HS-5 (cell line): Measurements from ENCODE around the gene PRR14L.
A peak's percentile ranks its signal among the peaks of the same experiment; 100 is the strongest.
"Not testable (repeated sequence)": the region's sequence is repeated elsewhere in the genome, so short reads cannot be mapped to it uniquely, and the experiment has no call there.

Source experiments
- DNase-seq: peaks from one replicate; pipeline ENCODE4 v3.0.0-alpha.2; 2012; ENCODE audit warnings: low read depth

The PRR14L gene

DNA sequence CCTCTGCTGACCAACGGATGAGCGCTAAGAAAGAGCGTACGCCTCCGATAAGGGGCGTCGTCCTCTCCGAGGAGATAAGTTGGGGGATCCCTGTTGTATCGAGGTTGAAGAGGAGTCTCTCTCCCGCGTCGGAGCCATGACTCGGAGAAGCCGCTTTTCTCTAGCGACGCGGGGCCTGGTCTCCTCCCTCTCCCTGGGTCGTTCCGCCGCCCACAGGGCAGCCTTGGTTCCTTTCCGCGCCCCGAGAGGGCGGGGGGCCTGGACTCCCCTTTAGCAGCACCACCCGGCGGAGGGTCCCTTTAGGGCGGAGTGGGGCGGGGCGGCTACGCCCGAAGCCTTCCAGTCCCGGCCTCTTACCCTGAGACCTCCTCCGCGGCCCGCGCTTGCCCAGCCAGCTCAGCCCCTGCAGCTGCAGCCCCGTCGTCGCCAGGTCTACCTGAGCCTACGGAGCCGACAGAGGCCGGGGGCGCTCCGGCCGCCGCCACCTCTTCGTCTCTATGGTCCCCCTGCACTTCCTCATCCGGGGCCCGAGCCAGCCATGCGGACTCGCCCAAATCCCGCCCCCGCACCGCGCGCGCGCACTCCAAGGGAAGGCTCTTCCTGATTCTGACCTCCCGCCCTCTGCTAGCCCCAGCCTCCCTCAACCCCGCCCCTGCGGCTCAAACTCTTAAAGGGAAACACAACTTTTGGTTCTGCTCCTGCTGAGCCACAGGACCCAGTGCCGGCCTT is at the start of gene PRR14L:
Gene PRR14L, minus strand, starts transcription at position 497 of the 729 bp plus-strand sequence. CDS start 11,272 bp downstream, outside the sequence.
- DNase-seq, result peak; percentile 73

DNA sequence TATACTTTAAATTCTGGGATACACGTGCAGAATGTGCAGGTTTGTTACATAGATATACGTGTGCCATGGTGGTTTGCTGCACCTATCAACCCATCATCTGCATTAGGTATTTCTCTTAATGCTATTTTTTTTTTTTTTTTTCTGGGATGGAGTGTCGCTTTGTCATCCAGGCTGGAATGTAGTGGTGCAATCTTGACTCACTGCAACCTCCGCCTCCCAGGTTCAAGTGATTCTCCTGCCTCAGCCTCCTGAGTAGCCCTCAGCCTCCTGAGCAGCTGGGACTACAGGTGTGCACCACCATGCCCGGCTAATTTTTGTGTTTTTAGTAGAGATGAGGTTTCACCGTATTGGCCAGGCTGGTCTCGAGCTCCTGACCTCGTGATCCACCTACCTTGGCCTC is 49.4 kb upstream of the PRR14L start:
- DNase-seq, result not testable (repeated sequence)

DNA sequence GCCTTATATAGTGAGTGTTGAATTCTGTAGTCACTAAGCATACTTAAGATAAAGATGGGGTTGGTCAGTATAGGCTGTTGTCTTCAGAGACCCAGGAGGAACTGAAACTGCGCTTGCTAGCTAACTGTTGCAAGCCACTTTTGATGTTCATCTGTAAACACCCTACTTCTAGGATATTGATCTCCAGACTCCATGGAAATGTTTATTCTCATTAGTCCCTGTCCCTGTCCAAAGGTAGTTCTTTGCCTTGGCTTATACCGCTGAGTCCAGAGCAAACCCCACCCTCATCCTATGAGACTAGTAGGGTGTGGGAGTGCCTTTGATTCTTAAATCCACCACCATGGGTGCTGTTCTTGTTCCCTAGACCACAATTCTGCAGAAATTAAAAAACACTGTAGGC is 40.3 kb upstream of the PRR14L start:
- DNase-seq, result no peak

DNA sequence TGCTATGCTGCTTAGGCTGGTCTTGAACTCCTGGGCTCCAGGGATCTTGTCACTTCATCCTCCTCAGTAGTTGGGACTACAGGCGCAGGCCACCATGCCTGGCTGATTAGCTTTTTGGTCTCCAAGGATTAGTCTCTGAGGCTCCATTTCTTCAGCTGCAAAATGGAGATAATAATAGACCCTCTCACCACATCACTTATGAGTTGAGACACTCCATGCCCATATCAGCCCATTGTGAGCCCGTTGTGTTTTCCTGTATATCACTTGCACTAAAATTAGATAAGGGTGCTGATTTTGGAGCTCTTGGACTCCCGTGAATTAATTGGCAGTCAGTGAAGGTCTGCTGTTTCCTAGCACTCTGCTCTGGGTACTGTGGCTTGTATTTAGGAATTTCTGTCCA is 39.9 kb upstream of the PRR14L start:
- DNase-seq, result no peak

DNA sequence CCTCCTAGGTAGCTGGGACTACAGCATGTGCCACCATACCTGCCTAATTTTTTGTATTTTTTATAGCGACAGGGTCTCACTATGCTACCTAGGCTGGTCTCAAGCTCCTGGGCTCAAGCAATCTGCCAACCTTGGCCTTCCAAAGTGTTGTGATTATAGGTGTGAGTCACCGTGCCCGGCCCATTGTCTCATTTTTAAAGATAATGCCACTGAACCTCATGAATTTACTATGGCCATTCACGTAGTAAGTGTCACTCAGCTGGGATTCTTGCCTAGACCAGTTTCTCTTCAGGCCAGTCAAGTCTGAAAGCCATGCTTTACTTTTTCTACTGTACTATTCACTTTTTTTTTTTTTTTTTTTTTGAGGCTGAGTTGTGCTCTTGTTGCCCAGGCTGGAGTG is 26.3 kb upstream of the PRR14L start:
- no peak for DNase-seq

DNA sequence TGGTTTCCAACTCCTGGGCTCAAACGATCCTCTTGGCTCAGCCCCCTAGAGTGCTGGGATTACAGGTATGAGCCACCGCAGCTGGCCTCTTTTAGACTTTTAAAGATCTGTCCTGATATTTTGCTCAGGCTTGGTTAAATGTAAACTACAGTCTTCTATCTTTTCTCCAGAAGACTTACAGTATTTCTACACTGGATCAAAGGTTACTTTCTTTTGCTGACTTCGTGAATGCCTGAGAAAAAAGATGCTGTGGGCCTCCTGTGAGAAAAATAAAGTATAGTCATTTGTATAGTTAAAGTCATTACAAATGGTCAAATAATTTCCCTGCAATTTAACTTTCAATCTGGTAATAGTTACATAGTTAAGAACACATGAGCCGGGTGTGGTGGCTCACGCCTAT is 23.5 kb upstream of the PRR14L start:
- DNase-seq, result no peak

DNA sequence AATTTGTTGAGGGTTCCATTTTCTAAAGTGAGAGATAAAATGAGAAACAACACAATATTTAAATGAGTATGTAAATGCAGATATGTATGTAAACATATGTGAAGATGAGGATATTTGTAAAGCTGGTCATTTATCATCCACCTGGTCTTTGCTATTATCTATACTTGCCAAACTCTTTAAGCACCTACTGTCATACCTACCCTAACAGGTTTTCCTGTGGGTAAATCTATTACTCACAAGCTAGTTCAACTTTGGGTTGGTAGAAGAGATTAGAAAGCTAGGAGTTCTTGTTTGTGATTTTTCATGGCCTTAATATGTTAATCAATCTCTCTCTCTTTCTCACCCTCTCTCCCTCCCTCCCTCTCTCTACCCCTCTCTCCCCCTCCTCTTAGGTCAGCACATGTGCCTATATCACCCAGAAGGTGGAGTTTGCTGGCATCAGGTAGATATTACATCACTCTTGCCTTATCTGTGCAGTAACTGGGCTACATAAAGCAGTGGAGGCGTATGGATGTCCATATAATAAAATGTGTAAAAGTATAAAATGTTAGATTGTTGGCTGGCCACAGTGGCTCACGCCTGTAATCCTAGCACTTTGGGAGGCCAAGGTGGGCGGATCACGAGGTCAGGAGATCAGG is 18.6 kb upstream of the PRR14L start:
- no peak for DNase-seq

DNA sequence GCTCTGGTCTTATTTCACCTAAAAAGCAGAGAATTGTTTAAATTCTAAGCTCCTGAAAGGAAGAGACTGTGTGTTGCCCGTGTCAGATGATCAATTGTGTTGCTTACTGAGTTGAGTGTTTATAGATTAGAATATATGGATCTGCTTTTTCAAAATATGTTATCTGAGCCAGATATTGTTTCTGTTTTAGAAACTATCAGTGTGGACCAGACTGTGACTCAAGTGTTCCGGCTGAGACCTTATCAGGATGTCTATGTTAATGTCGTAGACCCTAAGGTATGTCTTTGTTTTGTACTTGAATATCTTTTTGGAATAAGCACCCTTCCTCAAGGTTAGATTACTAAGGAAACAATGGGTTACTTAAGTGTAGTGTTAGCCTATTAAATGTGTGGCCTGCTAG is 14.9 kb upstream of the PRR14L start:
- no peak for DNase-seq

DNA sequence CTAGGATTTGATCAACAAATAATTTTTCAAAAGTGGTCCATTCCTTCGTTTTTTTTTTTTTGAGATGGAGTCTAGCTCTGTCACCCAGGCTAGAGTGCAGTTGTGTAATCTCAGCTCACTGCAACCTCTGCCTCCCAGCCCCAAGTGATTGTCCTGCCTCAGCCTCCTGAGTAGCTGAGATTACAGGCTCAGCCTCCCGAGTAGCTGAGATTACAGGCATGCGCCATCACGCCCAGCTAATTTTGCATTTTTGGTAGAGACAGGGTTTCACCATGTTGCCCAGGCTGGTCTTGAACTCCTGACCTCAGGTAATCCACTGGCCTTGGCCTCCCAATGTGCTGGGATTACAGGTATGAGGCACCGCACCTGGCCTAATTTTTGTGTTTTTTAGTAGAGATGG is 8.9 kb upstream of the PRR14L start:
- not testable (repeated sequence) for DNase-seq

DNA sequence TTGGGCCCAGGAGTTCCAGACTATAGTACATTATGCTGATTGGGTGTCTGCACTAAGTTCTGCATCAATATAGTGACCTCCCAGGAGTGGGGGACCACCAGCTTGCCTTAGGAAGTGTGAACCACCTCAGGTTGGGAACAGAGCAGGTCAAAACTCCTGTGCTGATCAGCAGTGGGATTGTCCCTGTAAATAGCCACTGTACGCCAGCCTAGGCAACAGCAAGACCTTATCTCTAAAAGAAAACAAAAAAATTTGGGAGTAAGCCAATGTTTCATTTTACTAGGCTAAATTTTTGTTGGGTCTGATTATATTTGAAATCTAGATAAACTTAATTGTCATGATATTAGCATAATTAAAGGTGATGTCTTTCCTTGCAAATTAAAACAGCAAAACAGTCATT is 7.3 kb upstream of the PRR14L start:
- DNase-seq, result no peak

DNA sequence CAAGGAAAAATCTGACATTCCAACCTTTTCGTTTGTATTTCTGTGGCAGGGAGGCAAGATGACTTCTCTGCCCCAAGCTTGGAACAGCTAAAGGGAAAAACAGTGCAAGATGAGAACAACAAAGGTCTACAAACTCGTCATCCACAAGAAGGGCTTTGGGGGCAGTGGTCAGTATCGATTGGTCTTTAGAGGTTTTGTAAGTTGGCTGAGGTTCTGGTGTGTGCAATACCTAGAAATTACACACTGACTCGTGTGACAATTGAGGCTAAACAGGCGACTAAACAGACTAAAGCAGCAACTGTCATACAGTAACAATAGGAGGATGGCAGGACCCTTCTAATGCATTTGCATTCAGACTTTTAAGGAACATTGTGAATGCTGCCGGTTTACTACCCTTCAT is 4.9 kb upstream of the PRR14L start:
- no peak for DNase-seq

DNA sequence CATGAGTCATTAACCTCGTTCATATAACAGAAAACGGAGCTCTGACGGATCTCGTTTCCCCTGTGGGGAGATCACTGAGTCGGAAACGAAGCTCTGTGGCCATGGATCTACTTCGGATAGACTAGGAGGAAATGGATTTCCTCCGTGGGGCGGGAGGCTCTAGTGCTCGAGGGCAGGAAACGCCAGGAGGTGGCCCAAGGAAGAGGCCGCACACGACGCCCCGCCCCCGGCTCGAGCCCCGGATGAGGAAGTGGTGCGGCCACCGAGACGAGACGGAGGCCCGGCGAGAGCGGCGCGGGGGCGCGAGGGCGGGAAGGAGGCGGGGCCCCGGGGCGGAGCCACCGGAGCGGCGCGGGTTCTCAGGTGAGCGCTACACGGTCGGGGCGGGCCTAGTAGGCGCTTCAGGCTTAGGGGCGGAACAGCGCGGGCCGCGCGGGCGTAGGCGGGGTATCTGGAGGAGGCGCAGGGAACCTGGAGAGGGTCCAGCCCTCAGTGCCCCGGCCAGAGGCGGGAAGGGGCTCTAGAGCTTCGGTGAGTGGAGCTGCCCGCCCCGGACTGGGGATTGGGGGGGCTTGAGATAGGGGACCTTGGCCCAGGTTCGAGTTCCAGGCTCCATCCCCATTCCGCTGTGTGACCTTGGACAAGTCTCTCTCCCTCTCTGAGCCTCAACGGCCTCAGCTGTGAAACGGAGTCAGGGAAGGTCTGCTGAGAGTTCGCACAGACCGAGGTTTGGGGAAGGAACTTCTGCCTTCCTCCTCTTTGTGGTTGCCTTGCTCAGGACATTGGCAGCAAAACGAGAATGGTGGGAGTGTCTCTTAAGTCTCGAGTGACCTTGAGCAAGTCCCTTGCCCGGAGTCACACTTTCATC is 3.9 kb upstream of the PRR14L start, which contains the start of gene DEPDC5:
Gene DEPDC5, plus strand, starts transcription at position 386 of the 868 bp plus-strand sequence. CDS start 903 bp downstream, outside the sequence.
- DNase-seq, result no peak

DNA sequence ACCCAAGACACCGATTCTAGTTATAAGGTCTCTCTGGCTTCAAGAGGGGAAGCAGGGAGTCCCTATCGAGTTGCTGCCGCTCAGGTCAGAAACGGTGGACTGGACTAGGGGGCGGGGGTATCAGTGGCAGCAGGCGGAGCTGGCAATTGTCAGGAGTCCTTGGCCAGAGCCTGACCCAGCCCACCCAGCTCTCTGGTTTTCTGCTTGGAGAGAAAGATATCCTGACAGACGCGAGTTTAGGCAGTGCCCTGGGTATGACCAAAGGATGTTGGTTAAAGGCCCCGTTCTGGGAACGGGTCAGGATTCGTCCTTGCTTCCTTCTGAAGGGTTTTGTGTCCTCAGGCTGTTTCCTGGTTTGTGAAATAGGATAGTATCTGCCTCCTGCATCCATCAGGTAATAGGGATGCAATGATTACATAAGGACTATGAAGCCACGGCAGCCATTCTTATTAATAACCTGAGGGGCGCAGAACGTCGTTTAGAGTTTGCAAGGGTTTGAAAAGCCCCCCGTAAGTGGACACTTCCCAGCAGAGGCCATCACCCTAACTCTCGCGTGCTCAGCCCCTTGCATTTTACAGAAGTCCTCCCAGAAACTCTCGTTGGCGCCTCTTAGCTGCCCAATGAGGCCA is 3.2 kb upstream of the PRR14L start:
- DNase-seq, result no peak

DNA sequence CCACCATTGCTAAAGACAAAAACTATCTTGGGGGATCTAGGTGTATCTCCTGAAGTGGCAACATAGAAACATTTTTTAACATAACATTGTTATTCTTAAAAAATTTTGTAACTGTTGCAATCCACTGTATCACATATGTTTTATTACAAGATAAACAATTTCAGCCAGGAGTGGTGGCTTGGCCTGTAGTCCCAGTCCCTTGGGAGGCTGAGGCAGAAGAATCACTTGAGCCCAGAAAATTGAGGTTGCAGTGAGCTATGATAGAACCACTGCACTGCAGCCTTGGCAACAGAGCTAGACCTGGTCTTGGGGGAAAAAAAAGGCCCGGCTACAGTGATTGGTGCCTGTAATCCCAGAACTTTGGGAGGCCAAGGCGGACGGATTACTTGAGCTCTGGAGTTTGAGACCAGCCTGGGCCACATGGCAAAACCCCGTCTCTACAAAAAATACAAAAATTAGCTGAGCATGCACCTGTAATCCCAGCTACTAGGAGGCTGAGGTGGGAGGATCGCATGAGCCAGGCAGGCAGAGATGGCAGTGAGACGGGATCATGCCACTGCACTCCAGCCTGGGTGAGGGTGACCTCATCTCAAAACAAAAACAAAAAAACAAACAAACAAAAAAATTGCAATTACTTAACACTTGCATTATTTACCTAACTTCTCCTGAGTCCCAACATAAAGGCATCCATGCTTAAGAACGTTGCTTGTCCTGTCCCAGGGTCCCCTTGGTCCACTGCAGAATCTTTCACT is 2.3 kb upstream of the PRR14L start:
- no peak for DNase-seq

DNA sequence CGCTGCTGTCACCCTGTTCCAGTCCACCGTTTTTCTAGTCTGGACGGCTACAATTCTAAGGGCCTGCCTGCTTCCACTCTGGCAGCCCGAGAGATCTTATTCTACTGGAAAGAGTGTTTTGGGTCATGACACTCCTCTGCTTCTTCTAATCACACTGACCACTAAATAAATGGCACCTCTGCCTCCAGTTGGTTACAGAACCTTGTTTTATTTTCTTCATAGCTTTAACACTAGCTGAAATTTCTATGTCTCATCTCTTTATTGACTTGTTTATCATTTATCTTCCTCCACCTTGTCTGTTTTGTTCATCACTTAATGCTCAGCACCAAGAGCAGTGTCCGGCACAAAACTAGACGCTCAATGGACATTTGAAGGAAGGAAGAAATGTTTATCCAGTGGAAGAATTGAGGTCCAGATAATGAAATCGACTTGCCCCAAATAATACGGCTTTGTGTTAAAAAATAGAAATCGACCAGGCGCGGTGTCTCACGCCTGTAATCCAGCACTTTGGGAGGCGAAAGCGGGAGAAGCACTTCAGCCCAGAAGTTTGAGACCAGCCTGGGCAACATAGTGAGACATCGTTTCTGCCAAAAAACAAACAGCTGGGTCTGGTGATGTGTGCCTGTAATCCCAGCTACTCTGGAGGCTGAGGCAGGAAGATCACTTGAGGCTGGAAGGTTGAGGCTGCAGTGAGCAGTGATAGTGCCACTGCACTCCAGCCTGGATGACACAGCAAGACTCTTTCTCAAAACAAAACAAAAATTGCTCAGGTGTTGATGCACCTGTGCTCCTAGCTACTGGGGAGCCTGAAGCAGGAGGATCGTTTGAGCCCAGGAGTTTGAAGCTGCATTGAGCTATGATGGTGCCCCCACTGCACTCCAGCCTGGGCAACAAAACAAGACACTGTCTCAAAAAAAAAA is 693 bp upstream of the PRR14L start:
- no peak for DNase-seq

DNA sequence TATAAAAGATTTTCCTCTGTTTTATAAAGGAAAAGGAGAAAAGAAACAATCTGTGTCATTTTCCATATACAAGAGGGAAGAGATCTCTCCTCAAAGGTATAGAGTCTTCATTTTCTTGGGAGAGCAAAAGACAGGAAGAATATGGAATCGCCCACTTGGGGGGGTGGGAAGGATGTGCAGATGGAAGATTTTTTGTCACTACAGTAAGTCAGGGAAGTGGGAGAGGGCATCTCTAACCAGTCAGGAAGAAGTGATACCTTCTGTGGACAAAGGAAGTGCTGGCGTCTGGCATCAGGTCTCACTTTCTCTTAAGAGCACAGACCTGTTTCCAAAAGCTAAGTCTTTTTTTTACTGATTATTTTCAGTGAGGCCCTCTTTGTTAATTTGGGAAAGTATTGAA is 1.4 kb downstream of the PRR14L start:
- DNase-seq, result no peak

DNA sequence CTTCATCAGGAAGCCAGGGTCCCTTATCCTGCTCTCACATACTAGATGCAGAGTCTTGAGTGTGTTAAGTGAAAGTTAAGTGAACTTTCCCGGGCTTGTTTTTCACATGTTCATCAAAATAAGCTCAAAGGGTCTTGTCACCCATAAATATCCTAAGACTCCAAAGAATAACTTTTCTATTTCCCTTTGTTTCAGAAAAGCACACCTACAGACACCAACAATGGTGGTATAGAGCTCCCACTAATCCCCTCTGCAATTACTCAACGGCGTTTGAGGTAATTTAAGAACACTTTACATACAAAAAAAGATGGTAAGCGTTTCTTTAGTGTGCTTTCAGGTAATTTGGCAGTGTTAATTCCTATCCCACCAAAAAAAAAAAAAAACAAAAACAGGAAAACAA is 2.5 kb downstream of the PRR14L start:
- no peak for DNase-seq

DNA sequence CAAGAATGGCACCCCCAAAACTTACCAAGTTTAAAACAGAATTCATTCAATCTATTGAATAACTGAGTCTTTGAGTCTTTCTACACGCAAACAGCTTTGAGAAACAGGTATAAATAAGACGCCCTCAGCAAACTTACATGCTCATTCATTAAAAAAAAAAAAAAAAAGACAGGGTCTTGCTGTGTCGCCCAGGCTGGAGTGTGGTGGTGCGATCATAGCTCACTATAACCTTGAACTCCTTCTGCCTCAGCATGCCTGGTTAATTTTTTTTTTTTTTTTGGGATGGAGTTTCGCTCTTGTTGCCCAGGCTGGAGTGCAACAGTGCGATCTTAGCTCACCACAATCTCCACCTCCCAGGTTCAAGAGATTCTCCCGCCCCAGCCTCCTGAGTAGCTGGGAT is 6.1 kb downstream of the PRR14L start:
- DNase-seq, result no peak

DNA sequence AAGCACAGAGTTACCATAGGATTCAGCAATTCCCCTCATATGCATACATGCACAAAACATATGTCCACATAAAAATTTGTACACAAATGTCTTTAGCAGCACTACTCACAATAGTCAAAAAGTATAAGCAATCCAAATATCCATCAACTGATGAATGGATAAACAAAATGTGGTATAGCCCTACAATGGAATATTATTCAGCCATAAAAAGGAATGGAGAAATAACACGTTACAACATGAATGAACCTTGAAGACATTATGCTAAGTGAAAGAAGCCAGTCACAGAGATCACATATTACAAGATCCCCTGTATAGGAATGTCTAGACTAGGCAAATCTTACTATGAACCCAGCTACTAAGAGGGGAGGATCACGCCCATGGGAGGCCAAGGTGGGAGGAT is 7.2 kb downstream of the PRR14L start:
- no peak for DNase-seq

DNA sequence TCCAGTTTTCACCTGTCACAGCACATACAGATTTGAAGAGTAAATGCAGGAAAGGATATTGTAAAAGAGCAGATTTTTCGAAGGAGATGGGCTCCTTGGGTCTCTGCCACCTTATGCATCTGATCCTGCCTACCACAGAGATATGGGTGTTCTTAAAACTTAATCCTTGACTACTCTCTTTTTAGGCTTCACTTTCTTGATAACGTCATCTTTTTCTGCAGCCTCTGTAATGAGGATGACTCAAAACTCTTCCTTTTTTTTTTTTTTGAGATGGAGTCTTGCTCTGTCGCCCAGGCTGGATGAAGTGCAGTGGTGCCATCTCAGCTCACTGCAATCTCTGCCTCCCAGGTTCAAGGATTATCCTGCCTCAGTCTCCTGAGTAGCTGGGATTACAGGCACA is 7.8 kb downstream of the PRR14L start:
- DNase-seq, result no peak

DNA sequence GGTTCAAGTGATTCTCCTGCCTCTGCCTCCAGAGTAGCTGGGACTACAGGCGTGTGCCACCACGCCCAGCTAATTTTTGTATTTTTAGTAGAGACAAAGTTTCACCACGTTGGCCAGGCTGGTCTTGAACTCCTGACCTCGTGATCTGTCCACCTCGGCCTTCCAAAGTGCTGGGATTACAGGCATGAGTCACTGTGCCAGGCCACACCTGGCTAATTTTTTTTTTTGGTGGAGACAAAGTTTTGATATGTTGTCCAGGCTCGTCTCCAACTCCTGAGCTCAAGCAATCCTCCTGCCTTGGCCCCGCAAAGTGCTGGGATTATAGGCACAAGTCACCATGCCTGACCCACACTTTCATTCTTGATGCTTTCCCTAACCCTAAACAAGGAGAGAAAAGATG is 9.6 kb downstream of the PRR14L start:
- DNase-seq, result not testable (repeated sequence)
